SK-N-MC (cell line): ENCODE data around the gene TMEM147.

Experiments
- DNase-seq: peaks from one replicate; pipeline ENCODE4 v3.0.0-alpha.2; 2011; ENCODE audit warnings: low read depth, low spot score
- H3K27ac ChIP-seq: fragments of 200-600 bp; sonication (generic); 2 replicates; pipeline ENCODE4 v1.5.1; 2016; ENCODE audit warnings: mixed run types
- H3K36me3 ChIP-seq: fragments of 200-600 bp; sonication (generic); 2 replicates; pipeline ENCODE4 v1.6.1; 2017; ENCODE audit warnings: antibody characterized with exemption, low read length, mixed read lengths; ENCODE audit not compliant: insufficient read depth
- H3K4me3 ChIP-seq: fragments of 200-600 bp; sonication (generic); 2 replicates; pipeline ENCODE4 v1.5.1; 2016
- H3K9ac ChIP-seq: fragments of 200-600 bp; sonication (generic); 2 replicates; pipeline ENCODE4 v1.8.0; 2017; ENCODE audit warnings: mixed run types, mixed read lengths; ENCODE audit not compliant: insufficient read length
- H3K9me3 ChIP-seq: fragments of 200-600 bp; sonication (generic); 2 replicates; pipeline ENCODE4 v1.6.1; 2017; ENCODE audit warnings: low read depth, mild to moderate bottlenecking, antibody characterized with exemption, low read length, moderate library complexity, mixed read lengths
- EZH2 ChIP-seq: fragments of 200-600 bp; sonication (generic); IDR thresholded peaks from one replicate; pipeline ENCODE4 v1.6.1; 2017; ENCODE audit warnings: antibody characterized with exemption
- FOXP2 ChIP-seq: optimal IDR thresholded peaks from 2 replicates; pipeline ENCODE3; 2011; ENCODE audit warnings: mild to moderate bottlenecking, moderate library complexity; ENCODE audit not compliant: insufficient read depth; ENCODE audit errors: extremely low read length, control extremely low read depth
- POLR2AphosphoS5 ChIP-seq: IDR thresholded peaks from 2 replicates; pipeline ENCODE4 v1.6.1; 2012; ENCODE audit warnings: mild to moderate bottlenecking, low read depth, low read length, borderline replicate concordance

The TMEM147 gene

GRCh38 chr19:35539314-35539713 lies 6.1 kb upstream of the TMEM147 start:
- TF ChIP-seq EZH2: no peak
- no peak for TF ChIP-seq POLR2AphosphoS5
- TF ChIP-seq FOXP2: no peak
- Histone ChIP-seq H3K4me3 (no peak overlapping the region), H3K9me3 (no peaks in the 10 kb centered on the region), H3K36me3 (no peaks in the 10 kb centered on the region), H3K27ac (no peak overlapping the region), H3K9ac (no peak overlapping the region)
- no peak for DNase-seq

DNA sequence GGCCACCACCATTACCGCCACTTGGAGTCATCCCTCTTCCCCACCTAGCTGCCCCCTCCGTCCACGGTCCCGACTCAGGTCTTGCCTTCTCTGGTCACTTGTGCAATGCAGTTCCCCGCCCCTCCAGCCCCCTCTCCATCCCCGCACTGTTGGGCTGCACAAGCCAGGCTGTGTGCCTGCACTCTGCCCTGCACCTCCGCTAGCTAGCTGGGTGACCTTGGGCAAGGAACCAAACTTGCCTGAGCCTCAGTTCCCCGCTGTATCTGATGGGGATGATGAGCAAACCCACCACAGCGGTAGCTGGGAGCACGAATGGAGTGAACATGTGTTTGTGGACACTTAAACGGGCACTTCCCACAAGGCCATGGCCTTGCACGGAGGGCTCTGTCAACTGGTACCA lies 5.6 kb upstream of the TMEM147 start:
- no peak for DNase-seq
- no peaks in the 10 kb centered on the region for H3K9me3 ChIP-seq
- no peak for TF ChIP-seq FOXP2
- TF ChIP-seq POLR2AphosphoS5: no peak
- no peak for TF ChIP-seq EZH2
- no peak overlapping the region for H3K9ac ChIP-seq
- H3K36me3 ChIP-seq: no peaks in the 10 kb centered on the region
- H3K27ac ChIP-seq: no peak overlapping the region
- no peak overlapping the region for H3K4me3 ChIP-seq

- TF ChIP-seq EZH2 (no peak), FOXP2 (no peak), POLR2AphosphoS5 (no peak)
- DNase-seq: no peak
- no peaks in the 10 kb centered on the region for H3K36me3 ChIP-seq
- H3K9me3 ChIP-seq: no peaks in the 10 kb centered on the region
- no peak overlapping the region for H3K4me3 ChIP-seq
- H3K27ac ChIP-seq: no peak overlapping the region
- no peak overlapping the region for H3K9ac ChIP-seq
Measured at GRCh38 chr19:35540356-35540927, 5.0 kb upstream of the TMEM147 start.

DNA sequence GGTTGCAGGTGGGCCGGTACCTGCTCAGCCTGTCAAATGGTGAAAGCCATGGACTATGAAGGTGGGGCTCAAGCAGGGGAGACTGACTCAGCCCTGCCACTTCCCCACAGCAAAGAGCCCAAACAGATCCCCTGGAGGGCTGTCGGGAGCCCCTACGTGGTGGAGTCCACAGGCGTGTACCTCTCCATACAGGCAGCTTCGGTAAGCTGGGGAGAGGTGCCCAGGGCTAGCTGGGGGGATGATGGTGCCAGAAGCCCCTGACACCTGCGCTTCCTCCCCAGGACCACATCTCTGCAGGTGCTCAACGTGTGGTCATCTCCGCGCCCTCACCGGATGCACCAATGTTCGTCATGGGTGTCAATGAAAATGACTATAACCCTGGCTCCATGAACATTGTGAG lies 3.2 kb upstream of the TMEM147 start:
- Histone ChIP-seq H3K9me3 (no peaks in the 10 kb centered on the region), H3K9ac (no peak overlapping the region), H3K27ac (no peak overlapping the region), H3K4me3 (no peak overlapping the region), H3K36me3 (no peaks in the 10 kb centered on the region; the same call in 1 of the 2 replicates)
- DNase-seq: no peak
- TF ChIP-seq EZH2 (no peak), FOXP2 (no peak), POLR2AphosphoS5 (no peak)

- Histone ChIP-seq H3K4me3 (no peak overlapping the region), H3K36me3 (no peaks in the 10 kb centered on the region; the same call in 1 of the 2 replicates), H3K9me3 (no peaks in the 10 kb centered on the region), H3K27ac (no peak overlapping the region), H3K9ac (no peak overlapping the region)
- no peak for DNase-seq
- no peak for TF ChIP-seq EZH2
- TF ChIP-seq FOXP2: no peak
- no peak for TF ChIP-seq POLR2AphosphoS5
Measured at GRCh38 chr19:35543280-35544109, 1.9 kb upstream of the TMEM147 start.

GRCh38 chr19:35544110-35544802 lies 1.2 kb upstream of the TMEM147 start:
- TF ChIP-seq EZH2: no peak
- TF ChIP-seq POLR2AphosphoS5: no peak
- no peak for TF ChIP-seq FOXP2
- H3K9ac ChIP-seq: peak overlapping the region; percentile 96
- no peaks in the 10 kb centered on the region for H3K9me3 ChIP-seq
- H3K27ac ChIP-seq: no peak overlapping the region
- peak overlapping the region; percentile 98 for H3K4me3 ChIP-seq
- no peaks in the 10 kb centered on the region; the same call in 1 of the 2 replicates for H3K36me3 ChIP-seq
- no peak for DNase-seq

DNA sequence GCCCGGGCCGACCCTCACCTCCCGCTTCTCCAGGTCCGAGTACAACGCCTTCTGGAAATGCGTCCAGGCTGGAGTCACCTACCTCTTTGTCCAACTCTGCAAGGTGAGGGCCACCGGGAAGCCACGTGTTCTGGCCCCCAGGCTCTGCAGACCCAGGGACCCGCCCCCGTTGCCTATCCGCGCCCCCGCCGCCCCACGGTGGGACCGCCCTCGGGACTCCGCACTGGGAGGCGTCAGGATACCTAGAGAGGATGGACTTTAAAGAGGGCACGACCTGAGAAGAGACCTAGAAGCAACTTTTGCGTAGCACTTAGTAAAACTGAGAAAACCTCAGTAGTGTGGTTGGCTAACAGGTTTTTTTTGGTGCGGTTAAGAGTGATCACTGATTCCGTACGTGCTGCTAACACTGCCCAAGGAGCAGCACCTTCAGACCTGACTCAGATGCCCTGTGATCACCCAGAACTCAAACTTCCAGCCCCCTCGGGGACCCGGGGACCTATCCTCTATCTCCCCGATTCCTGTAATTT lies 492 bp downstream of the TMEM147 start:
- no peaks in the 10 kb centered on the region for H3K9me3 ChIP-seq
- no peaks in the 10 kb centered on the region; the same call in 1 of the 2 replicates for H3K36me3 ChIP-seq
- DNase-seq: no peak
- H3K4me3 ChIP-seq: peak overlapping the region; percentile 98
- H3K27ac ChIP-seq: no peak overlapping the region
- TF ChIP-seq EZH2 (no peak), POLR2AphosphoS5 (no peak), FOXP2 (no peak)
- peak overlapping the region; percentile 96 for H3K9ac ChIP-seq

DNA sequence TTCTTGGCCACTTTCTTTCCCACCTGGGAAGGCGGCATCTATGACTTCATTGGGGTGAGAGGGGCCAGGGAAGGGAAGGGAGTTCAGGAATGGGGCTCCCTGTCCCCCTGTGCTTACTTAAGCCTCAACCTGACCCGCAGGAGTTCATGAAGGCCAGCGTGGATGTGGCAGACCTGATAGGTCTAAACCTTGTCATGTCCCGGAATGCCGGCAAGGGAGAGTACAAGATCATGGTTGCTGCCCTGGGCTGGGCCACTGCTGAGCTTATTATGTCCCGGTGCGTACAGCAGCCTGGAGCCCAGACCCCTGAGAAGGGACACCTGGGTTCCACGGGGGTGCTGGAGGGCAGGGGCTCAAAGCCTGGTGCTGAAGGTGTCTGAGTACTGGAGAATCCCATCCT lies 1.1 kb downstream of the TMEM147 start:
- DNase-seq: no peak
- Histone ChIP-seq H3K36me3 (no peaks in the 10 kb centered on the region; the same call in 1 of the 2 replicates), H3K9me3 (no peaks in the 10 kb centered on the region), H3K27ac (no peak overlapping the region), H3K9ac (peak overlapping the region; percentile 96), H3K4me3 (peak overlapping the region; percentile 98)
- no peak for TF ChIP-seq EZH2
- no peak for TF ChIP-seq POLR2AphosphoS5
- TF ChIP-seq FOXP2: no peak
